ENCODE measurements around the gene C16orf96.

DNA sequence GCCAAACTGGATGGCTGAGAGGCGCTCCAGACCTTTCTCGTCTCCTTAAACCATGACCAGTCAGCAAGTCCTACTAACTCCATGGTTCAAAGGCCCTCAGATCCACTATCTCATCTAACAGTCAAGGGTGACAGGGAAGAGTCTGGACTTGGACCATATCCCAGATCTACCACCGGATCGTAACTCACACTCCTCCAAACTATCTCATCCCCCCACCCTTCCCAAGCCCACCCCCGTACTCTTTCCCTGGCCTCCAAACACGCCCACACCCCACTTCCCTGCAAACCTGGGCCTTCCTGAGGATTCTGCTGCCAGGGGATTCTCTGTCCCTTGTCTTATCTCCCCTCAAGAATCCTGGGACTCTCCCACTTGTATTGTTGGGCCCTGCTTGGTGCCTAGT lies 22.6 kb upstream of the C16orf96 start:
- TF ChIP-seq, protein P1, sequence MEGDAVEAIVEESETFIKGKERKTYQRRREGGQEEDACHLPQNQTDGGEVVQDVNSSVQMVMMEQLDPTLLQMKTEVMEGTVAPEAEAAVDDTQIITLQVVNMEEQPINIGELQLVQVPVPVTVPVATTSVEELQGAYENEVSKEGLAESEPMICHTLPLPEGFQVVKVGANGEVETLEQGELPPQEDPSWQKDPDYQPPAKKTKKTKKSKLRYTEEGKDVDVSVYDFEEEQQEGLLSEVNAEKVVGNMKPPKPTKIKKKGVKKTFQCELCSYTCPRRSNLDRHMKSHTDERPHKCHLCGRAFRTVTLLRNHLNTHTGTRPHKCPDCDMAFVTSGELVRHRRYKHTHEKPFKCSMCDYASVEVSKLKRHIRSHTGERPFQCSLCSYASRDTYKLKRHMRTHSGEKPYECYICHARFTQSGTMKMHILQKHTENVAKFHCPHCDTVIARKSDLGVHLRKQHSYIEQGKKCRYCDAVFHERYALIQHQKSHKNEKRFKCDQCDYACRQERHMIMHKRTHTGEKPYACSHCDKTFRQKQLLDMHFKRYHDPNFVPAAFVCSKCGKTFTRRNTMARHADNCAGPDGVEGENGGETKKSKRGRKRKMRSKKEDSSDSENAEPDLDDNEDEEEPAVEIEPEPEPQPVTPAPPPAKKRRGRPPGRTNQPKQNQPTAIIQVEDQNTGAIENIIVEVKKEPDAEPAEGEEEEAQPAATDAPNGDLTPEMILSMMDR (IDR thresholded peaks at IDR 0.05) = no peak
- TF ChIP-seq EP300 (IDR thresholded peaks at IDR 0.05) = no peak

Measured in gastroesophageal sphincter (tissue), 3 donors.